Fibroblast of upper back skin (primary cell): Measurements from ENCODE around the gene ZNF438.
"Not testable (repeated sequence)": the region's sequence is repeated elsewhere in the genome, so short reads cannot be mapped to it uniquely, and the experiment has no call there.

Experiments
- DNase-seq: peaks from one replicate; pipeline ENCODE4 v3.0.0-alpha.2; 2013

ZNF438 gene

DNA sequence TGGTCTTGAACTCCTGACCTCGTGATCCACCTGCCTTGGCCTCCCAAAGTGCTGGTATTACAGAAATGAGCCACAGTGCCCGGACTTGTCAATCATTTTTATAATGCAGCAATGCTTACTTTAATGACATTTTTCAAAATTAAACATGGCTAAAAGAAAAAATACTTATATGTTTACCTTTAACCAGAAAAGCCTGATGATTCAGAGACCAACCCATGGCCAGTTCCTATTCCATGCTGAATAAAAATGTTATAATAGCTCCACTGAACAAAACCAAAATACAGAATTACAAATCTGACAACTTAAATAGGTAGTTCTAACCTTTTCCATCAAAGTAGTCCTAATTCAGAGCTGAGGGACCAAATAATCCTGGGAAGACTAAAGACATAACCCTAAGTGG lies 21.6 kb downstream of the ZNF438 start:
- no peak for DNase-seq

DNA sequence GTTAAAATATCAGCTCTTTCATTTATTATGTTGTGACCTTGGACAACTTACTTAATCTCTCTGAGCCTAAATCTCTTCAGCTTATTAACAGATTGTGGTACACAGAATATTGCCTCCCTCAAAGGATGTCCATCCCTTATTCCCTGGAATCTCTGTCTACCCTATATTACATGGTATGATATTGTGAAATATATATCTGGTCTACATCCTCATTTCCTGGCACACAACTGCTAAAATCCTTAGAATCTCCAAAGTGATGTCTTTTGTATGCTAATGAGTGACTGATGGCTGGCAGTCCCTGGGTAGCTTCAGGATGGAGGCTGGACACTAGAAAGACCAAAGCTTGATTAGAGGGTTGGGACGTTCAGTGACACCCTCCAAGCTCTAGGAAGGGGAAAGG lies 25.8 kb downstream of the ZNF438 start:
- DNase-seq = no peak

DNA sequence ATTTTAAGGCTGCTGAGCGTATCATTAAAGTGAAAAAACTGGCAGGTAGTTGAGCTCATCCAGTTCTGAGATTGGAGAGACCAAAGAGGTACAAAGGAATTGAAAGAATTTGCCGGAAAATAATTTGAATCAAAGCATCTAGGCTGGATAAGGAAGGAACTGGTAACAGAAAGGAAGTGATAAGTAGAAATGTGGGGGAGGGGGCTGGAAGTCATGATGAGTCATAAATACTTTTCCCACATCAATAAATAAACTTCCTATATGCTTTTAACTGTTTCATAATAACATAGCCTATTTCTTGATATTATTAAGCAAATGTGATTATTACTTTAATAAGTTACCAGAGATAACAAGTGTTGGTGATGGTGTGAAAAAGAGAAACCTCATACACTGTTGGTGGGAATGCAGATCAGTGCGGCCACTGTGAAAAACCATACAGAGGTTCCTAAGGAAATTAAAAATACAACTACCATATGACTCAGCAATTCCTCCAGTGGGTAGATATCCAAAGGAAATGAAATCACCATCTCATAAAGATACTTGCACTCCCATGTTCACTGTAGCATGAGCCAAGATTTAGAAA lies 27.0 kb downstream of the ZNF438 start:
- peak; percentile 83 for DNase-seq

DNA sequence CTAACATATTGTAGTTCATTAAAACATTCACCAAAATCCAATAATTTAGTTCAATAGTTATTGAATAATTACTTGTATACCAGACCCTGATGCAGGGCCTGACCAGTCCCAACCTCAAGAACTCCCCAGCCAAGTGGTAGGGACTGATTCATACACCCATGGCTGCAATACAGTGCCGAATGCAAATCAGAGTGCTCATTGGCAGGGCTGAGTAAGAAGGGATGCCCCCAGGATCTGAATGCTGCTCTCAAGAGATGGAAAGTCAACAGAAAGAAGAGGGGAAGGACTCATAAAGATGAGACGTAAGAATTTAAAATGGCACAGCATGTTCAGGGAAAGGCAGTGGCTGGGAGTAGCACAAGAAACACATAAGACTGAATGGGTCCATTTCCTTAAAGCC lies 29.9 kb downstream of the ZNF438 start:
- no peak for DNase-seq

DNA sequence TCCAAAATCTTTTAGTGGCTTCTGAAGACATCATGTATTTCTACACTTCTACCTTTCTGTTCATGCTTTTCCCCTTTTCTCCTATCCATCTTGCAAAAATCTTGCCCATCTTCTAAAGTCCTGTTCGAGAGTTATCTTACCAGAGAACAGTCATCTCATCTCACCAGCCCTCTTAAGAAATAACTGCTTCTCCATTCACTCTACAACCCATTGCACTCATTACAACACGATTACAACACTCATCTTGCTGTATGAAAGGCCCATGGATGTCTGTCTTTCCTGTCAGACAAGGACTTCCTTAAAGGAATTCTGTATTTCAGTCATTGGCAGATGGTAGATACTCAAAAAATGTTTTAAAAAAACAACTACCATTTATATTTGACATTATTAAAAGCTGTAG lies 30.8 kb downstream of the ZNF438 start:
- peak; percentile 40 for DNase-seq

DNA sequence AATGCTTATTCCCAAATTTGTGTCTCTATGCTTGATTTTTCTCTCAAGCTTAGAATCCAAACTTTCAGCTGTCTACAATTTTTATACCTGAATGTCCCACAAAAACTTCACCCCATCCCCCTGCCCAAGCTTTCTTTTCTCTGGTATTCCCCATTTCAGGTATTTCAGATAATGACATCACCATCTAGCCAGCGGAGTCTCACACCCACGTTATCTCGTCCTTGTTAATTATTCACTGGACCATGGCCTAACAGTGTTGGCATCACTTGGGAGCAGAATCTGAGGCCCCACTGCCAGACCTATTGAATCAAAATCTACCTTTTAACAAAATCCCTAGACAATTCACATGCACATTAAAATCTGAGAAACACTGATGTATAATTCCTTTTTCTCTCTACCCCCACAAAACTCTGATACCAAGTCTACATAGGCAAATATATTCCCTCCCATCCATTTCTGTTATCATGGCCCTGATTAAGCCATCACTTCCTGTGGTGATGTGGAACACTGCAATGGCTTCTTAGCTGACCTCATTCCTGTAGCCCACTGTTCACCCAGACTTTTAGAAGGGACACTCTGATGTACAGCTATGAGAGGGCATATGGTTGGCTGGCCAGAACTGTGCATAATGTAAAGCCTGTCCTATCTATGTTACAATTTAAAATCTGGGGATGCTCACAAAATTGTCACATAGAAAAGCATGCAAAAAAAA lies 31.4 kb downstream of the ZNF438 start:
- no peak for DNase-seq

DNA sequence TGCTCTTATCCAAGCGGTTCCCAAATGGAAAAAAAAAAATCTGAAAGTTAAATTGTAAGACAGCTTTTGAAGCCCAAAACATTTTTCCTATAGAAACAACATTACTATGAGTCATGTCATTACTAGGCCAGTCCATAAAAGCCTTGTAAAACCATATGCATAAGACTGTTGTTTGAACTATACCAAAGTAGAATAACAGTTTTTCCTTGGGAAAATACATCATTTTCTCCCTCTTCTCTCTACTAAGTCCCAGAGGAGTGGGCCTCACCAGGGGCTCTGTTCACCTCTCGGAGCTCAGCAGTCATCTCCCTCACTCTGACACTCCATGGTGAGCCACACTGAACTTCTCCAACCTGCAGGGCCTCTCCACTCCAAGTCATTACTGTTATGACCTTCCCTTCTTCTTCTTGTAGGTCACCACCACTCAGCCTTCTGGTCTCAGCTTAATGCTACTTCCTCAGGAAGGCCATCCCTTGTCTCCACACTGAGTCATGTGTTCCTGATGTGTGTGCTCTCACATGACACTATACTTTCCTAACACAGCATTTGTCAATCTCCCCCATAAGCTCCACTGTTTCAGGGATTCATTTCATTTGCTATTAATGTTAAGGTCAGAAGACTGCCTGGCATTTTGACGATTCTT lies 32.5 kb downstream of the ZNF438 start:
- DNase-seq = peak; percentile 45

DNA sequence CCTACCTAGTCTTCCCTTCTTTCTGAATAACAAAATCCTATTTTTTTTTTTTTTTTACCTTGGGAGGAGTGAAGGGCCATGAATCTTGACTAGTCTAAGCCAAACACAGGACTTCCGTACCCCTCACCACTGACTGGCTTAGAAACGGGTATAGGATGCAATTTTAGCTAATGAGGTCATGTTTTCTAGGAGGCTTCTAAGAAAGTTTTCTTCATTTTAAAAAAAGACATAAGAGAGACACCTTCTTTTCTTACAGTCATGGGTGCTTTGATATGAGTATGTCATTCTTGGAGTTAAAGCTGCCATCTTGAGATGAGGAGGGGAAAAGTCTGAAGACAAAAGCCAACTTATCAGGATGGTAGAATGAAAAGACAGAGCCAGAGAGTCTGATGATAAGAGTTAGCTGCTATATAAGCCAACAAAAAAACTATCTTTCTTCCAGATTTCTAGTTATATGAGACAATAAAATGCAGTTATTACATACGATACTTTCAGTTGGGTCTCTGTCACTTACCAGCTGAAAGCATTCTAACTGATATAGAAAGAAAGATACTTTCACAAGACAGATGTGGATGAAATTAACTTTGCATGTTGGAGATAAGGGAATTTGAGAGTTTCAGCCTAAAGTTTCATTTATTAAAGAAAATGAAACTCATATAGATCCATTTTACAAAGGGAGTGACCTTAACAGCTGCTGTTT lies 34.0 kb downstream of the ZNF438 start:
- no peak for DNase-seq

DNA sequence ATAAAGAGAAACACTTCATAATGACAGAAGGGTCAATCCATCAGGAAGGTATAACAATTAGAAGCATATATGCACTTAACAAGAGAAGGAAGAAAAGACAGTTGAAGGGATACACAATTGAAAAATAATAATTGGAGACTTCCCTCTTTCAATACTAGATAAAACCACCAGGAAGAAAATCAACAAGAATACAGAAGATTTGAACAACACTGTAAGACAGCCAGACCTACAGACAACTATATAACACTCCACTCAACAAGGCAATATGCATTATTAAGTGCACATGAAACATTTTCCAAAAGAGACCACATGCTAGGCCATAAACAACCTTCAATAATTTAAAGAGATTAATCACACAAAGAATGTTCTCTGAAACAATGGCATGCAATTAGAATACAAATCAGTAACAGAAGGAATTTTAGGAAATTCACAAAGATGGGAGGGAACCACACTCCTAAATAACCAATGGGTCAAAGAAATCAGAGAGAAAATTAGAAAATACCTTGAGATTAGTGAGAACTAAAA lies 35.1 kb downstream of the ZNF438 start:
- DNase-seq = peak; percentile 39

DNA sequence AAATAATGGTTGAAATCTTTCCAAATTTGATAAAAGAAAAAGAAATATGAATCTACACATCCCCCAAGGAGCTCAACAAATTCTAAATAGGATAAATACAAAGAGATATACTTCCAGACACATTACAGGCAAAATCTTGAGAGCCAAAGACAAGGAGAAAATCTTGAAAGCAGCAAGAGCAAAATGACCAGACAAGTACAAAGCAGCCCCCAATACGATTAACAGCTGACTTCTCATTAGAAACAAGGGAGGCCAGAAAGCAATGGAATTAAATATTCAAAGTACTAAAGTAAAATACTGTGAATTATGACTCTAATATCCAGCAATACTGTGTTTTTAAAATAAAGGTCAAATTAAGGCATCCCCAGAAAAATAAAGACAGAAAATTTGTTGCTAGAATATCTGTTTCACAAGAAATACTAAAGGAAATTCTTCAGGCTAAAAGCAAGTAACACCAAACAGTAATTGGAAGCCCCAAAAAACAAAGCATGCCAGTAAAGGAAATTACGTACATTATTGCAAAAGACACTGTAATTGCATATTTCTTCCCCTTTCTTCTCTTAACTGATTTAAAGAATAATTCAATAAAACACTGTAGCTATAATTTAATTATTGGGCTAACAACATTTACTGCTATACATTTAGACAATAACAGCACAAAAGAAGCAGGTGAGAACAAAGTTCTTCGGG lies 36.4 kb downstream of the ZNF438 start:
- DNase-seq = no peak

DNA sequence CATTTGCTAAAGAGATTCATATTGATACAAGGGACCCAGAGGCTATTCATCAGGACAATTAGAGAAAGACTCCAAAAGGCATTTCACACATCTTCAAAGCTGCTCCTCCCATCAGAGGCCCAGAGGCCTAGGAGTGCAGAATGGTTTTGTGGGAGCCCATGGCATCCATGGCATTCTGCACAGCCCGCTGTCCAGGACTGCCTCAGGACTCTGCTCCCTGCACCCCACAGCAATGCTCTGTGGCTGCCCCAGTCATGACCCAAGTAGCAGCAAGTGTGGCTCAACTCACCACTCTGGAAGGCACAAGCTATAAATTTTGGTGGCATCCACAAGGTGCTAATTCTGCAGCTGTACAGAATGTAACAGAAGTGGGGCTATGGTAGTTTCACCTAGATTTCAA lies 38.5 kb downstream of the ZNF438 start:
- no peak for DNase-seq

DNA sequence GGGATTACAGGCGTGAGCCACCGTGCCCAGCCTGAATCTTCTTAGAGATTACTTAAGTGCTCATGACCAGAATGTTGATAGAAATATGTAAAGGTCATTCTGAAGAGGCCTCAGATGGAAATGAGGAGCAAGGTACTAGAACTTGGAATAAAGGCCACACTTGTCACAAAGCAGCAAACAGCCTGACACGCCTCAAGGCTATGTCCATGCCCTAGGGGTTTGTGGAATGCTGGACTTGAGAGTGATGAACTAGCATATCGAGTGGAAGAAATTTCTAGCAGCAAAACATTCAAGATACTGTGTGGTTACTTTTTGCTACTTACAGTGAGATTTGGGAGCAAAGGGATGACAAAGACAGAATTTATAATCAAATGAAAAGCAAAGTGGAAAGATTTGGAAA lies 39.0 kb downstream of the ZNF438 start:
- no peak for DNase-seq

DNA sequence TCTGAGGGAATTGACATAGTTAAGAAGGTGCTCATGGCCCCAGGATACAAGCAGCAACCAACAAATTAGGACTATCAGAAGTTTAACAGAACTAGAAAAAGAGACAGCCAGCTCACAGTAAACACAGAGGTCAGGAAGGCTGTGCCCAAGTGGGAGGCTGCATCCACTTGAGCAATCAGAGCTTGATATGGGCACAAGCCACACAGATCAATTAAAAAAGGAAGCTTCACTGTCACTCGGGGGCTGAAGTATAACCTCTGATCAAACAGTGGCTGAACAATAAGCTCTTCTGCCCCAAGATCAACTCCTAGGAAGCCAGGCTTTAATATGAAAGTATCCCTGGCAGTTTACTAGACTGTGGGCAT lies 40.0 kb downstream of the ZNF438 start:
- DNase-seq = no peak

DNA sequence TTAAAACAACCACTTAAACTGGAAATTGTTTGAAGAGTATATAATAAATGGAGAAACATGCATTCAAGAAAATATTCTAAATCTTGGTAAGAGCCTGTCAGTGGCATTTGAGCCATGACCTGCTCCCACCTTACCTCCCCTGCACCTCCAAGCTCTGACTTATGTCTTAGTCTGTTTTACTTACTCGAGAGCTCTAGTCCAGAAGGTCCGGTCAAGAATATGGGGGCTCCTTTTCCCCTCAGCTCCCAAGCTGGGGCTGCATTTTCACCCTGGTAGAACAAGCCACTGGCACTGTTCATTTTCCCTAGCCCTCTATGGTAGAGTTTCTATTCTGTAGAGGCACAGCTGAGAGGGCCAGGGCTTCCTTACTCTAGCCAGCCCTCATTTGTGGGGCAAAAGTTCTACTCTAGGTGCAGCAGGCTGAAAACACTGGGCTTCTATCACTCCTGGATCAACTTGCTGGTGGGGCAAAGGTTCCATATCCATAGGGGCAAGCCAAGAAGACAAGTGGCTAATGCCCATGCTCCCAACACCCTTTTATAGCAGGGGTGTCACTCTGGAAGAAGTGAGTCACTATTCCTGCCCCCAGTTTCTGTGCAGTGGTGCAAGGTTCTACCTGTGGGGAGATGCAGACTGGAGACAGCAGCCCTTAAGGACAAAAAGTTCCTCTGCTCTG lies 40.6 kb downstream of the ZNF438 start:
- no peak for DNase-seq

DNA sequence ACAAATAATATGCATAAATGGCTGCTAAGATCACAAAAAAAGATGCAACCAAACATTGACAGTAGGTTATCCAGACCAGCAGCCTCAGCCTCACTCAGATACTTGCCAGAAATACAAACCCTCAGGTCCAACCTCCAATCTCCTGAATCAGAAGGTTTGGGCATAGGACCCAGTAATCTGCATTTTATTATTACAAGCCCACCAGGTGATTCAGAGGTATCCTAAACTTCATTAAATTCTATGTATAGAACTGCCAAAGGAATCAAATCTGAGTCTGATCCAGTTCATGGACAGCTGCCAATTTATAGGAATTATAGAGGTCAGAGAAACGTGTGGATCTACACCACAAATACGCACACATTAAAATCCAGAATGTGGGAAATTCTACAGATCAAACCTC lies 41.3 kb downstream of the ZNF438 start:
- no peak for DNase-seq

DNA sequence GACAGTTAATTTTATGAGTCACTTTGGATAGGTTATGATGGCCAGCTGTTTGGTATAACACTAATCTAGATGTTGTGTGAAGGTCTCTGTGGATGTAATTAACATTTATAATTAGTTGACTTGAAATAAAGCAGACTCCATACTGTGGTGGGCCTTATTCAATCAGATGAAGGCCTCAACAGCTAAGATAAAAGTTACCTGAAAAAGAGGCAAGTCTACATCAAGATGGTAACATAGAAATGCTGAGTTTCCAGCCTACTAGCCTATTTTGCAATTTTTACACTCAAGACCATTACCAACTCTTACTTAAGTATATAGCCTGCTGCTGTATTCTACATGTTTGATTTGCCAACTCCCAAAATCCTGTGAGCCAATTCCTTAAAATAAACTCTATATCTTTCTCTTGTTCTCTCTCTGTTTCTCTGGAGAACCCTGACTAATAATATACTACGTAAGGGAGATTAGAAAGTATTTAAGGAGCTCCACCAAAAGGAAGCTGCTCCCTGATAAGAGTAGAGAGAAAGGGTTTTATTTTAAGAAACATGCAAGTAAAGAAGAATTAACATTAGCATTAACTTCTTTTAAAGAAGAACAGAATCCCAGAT lies 42.7 kb downstream of the ZNF438 start:
- no peak for DNase-seq

DNA sequence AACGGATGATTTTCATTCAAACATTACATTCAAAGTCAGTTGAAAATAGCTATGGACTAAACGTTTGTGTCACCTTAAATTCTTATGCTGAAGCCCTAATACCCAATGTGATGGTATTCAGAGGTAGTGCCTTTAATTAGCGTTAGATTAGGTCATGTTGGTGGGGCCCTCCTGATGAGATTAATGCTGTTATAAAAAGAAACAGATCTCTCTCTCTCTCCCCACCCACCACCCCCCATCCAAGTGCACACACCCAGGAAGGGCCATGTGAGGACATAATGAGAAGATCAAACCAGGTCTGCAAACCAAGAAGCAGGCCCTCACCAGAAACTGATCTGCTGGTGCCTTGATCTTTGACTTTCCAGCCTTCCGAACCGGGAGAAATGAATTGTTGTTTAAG lies 44.2 kb downstream of the ZNF438 start:
- no peak for DNase-seq

DNA sequence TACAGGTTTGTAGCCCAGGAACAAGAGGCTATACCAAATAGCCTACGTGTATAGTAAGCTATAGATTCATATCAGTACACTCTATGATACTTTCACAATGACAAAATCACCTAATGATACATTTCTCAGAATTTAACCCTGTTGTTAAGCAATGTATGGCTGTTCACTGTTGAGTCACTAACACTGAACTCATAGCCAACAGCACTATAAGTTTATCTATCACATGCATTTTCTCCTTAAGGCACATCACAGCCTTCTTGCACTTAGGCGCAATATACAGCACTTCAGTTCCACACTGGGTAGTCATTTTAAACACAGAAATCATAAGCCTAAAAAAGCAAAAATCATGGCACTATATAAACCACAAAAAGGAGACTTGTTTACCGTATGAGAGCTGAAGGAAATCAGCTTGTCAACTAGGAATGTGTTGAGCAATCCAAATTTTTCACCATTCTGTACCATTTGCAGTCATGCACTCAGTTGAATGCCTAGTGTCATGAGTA lies 45.6 kb downstream of the ZNF438 start:
- peak; percentile 51 for DNase-seq

DNA sequence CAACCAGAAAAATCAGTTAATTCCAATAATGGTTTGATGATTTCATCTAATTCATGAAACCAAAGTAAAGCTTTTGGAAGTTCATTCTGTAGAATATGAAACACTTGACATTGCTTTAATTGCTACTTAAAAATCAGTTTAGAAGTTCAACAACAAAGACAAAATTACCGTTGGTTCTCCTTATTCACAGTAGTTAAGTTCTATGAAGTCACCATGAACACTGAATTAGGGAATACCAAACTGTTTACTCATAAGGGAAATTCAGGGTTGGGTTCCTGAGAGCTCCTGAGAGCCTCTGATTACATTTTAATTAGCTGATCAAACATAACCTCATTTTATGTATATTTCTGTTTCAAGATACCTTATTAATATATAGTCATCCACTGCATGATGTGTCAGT lies 46.2 kb downstream of the ZNF438 start:
- peak; percentile 57 for DNase-seq

DNA sequence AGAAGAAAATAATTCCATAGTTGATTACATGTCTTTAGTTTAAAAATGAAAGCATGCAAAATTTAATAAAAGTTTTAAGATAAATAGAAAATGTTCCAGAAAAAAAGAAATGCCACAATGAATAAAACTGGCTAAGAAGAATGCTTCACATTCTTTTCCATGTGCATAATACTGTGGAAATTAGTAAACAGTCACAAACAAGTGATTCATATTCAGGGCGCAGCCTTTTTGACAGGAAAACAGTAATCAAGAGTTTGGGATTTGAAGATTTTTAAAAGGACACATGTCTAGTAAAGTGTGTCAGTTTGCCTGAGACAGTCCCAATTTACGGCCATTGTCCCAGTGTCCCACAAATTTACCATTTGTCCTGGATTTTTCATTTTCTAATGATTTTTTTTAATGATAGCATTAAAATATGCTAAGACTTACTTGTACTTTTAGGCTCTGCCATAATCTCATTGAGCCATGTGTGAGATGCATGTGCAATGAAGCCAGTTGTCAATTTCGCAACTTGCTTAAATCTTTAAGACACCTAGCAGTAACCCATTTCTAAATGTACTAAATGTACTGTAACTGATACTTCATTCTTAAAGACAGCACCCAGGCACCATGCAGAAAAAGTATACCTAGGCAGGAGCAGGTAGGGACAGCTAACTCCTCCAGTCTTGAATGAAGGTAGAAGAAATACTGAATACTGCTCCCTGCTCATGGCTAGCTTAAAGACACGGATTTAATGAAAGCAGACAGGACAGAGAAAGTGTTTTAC lies 46.9 kb downstream of the ZNF438 start:
- DNase-seq = no peak

DNA sequence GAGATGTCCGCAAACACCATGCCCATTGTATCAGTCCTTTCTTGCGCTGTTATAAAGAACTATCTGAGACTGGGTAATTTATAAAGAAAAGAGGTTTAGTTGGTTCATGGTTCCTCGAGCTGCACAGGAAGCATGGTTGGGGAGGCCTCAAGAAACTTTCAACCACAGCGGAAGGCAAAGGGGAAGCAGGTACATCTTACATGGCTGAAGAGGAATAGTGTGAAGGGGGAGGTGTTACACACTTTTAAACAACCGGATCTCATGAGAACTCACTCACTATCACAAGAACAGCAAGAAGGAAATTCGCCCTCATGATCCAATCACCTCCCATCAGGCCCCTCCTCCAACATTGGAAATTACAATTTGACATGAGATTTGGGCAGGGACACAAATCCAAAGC lies 48.5 kb downstream of the ZNF438 start:
- not testable (repeated sequence) for DNase-seq
